GF-D8 (cell line): ENCODE results near the gene LBH.

ENCODE experiments used
- DNase-seq: peaks from one replicate; lab custom pipeline; 2025; lab: John Stamatoyannopoulos, UW

Gene LBH

GRCh38 chr2:30231212-30231995 lies at the start of gene LBH:
TSS of gene LBH (plus strand) at chr2:30231534. CDS start at chr2:30231739, 205 bp downstream.
- no peak for DNase-seq

DNA sequence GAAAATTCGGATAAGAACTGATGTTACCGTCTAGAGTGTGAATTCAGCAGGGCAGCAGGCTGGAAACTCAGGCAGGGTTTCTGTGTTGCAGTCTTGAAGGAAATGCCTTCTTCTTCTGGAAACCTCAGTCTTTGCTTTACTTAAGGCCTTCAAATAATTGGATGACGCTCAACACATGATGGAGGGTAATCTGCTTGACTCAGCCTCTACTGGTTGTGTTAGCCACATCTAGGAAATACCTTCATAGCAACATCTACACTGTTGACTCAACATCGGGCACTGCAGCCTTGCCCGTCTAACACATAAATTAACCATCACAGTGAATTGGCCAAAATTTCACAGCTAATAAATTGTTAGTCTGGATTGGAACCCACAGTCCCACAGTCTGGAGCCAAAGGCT lies 47.3 kb upstream of the LBH start:
- DNase-seq, result no peak

GRCh38 chr2:30185178-30185577 lies 46.2 kb upstream of the LBH start:
- DNase-seq, result no peak

DNA sequence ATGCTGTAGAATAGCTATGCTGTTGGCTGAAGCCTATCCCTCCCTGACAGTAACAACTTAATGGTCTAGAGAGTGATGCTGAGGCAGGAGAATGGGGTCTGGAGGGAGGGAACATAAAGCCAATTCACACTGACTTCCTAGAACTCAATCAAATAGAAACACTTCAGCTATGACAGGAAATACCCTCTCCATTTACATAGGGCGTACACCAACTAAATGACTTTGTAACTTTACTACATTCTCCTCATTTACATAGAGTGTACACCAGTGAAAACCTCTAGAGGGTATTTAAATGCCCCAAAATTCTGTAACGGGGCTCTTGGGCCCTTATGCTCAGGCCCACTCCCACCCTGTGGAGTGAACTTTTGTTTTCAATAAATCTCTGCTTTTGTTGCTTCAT lies 43.0 kb upstream of the LBH start:
- no peak for DNase-seq

- no peak for DNase-seq
Measured at GRCh38 chr2:30190637-30191036, 40.7 kb upstream of the LBH start.

- DNase-seq, result no peak
Measured at GRCh38 chr2:30191107-30191506, 40.2 kb upstream of the LBH start.

- DNase-seq, result no peak
Measured at GRCh38 chr2:30191819-30192271, 39.5 kb upstream of the LBH start.

- DNase-seq, result no peak
Measured at GRCh38 chr2:30192314-30192713, 39.0 kb upstream of the LBH start.

GRCh38 chr2:30193104-30193681 lies 38.1 kb upstream of the LBH start:
- no peak for DNase-seq

- no peak for DNase-seq
Measured at GRCh38 chr2:30194421-30194820, 36.9 kb upstream of the LBH start.

- no peak for DNase-seq
Measured at GRCh38 chr2:30195016-30195415, 36.3 kb upstream of the LBH start.

- no peak for DNase-seq
Measured at GRCh38 chr2:30197570-30198192, 33.7 kb upstream of the LBH start.

GRCh38 chr2:30201990-30202389 lies 29.3 kb upstream of the LBH start:
- no peak for DNase-seq

- no peak for DNase-seq
Measured at GRCh38 chr2:30203156-30203555, 28.2 kb upstream of the LBH start.

GRCh38 chr2:30204281-30204680 lies 27.1 kb upstream of the LBH start:
- no peak for DNase-seq

DNA sequence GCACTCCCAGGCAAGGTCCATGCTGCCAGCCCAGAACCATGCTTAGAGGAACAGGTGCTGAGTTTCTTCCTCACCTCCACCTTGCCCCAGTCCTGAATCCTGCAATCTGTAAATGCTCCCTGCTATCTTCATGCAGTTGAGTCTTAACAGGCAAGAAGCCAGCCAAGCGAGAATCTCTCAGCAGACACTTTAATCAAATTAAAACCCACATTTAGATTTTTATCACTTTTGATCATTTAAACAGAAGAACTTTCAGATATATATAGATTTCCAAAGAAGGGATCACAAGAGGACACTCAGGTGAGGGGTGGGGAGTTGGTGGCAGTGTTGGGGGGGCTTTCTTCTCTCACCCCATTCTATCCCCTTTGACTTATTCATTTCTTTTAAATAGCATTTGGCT lies 25.9 kb upstream of the LBH start:
- DNase-seq, result no peak

GRCh38 chr2:30206461-30207430 lies 24.6 kb upstream of the LBH start:
- DNase-seq, result no peak

DNA sequence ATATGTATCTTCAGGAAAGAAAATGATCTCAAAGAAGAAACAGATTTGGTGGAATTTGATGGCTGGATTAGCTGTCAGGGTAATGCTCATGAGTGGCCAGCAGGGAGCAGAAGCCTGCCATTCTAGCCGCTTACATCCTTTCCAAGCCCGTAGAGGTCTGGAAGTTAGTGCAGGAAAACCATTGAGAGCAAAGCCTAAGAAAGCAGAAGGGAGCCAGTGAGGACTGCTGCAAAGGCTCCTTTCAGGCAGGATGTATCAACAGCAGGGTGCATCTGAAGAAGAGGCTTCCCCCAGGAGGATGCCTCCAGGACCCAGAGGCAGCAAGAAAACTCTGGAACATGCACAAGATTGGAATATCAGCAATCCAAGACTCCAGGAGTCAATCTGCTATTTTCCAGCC lies 22.9 kb upstream of the LBH start:
- no peak for DNase-seq

DNA sequence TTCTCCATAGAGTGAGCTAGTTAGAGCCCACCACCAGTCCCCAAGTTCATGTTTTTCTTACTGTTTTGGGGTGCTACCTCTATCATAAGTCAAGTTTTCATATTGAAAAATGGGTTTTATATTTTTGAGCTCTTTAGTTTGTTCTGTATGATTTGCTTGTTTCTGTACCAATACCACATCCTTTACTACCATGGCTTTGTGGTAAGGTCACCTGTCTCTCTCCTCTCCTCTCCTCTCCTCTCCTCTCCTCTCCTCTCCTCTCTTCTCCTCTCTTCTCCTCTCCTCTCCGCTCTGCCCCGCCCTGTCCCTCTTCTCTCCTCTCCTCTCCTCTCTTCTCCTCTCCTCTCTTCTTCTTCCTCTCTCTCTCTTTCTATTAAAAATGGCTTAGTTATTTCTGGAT lies 22.1 kb upstream of the LBH start:
- no peak for DNase-seq

DNA sequence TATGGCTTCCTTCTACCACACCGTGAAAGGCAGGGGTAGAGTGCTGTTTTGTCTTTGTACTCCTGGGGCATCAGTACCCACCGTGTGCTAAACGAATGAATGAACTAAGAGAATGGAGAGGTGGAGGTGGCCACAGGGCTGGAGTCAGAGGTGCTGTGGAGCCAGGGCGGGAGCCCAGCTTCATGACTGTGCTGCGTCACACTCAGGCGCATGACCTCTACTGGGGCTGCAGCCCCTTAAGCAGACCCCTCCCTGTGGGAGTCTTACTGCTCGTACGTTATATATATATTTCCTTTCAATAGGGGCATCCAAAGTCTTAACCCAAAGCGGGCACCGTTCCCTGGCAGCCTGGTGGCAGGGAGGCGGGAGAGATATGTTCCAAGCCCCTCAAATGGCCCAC lies 18.0 kb upstream of the LBH start:
- DNase-seq, result no peak

DNA sequence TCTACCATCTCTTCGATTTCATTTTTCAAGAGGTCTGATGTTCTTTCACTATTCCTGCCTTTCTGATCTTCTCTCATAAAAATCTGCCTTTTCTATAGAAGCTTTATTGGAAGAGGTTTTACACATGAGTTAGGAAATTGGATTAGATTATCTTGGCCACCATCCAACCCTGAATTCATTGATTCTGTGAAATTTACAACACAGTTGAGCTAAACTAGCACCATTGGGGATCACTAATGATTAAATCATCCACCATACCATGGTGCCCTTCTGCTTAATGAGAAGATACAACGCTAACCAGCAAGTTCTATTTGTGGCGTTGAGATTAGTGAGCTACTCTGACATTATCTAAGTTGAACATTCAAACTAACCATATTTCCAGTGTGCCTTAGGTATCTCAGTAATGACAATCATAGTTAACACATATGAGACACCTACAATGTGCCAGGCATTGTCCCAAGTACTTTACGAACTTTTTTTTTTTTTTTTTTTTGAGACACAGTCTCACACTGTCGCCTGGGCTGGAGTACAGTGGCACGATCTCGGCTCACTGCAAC lies 17.3 kb upstream of the LBH start:
- no peak for DNase-seq

- DNase-seq, result no peak
Measured at GRCh38 chr2:30216157-30216556, 15.2 kb upstream of the LBH start.
